AG04450 (cell line): ENCODE measurements around the gene DNM3. TPM values are rescaled to one million over a fixed set of nuclear protein-coding genes. Genes with fewer than 3 reads are reported as not detected.
"Not testable (repeated sequence)": the region's sequence is repeated elsewhere in the genome, so short reads cannot be mapped to it uniquely, and the experiment has no call there.

ENCODE experiments used
- CTCF ChIA-PET: fragments of 300-600, 350-600 bp; formaldehyde crosslinking; extraction: SDS; loops from one replicate; lab custom pipeline; 2022; ENCODE audit warnings: antibody characterized with exemption, inconsistent platforms; lab: Charles Lee
- POLR2A ChIA-PET: fragments of 350-600 bp; formaldehyde crosslinking; extraction: SDS; loops from one replicate; lab custom pipeline; 2021; ENCODE audit warnings: antibody characterized with exemption, inconsistent platforms; lab: Yijun Ruan, JAX
- DNase-seq: peaks from one replicate; pipeline ENCODE4 v3.0.0-alpha.2; 2011; ENCODE audit warnings: low read depth, low spot score
- H3K27ac ChIP-seq: one replicate; pipeline ENCODE4 v1.5.1; 2012; ENCODE audit warnings: low read depth, low read length, control low read depth
- H3K27me3 ChIP-seq: one replicate; pipeline ENCODE4 v1.6.0; 2012; ENCODE audit warnings: low read length; ENCODE audit not compliant: control insufficient read depth, insufficient read depth
- H3K4me3 ChIP-seq: 2 replicates; pipeline ENCODE4 v1.5.1; 2011; ENCODE audit warnings: mild to moderate bottlenecking, low read depth, low read length, control low read depth
- H3K9me3 ChIP-seq: 2 replicates; pipeline ENCODE4 v1.5.1; 2012; ENCODE audit warnings: low read length; ENCODE audit not compliant: control insufficient read depth, insufficient read depth
- polyA plus RNA-seq: library from polyadenylated mRNA; depleted of rRNA; stranded (reverse); fragments of >200 nt; gene quantifications from 2 replicates; pipeline ENCODE4 v1.2.3, GENCODE V29; 2011
- TF ChIP-seq, protein P1 (sequence below): IDR thresholded peaks from 2 replicates; pipeline ENCODE4 v1.5.1; 2011; ENCODE audit warnings: low read depth, low read length, control low read depth, inconsistent platforms

The DNM3 gene
- polyA plus RNA-seq, 1 experiment: 0.37 TPM

DNA sequence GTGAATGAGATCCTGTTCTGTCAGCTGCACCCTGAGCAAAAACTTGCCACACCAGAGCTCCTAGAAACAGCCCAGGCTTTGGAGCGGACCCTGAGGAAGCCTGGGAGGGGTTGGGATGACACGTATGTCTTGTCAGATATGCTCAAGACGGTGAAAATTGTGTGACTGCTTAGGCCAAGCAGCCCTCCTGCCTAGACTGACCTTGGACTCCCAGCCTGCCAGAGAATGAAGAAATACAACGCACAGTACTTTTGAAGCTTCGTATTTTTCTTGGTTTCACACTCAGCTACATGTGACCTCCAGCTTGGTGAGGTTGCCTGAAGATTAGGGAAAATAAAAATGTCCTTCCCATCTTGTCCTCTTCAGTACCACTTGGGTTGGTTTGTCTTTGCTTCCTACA is 44.7 kb upstream of the DNM3 start:
- H3K4me3 ChIP-seq: no peak overlapping the region
- H3K9me3 ChIP-seq: no peaks in the 10 kb centered on the region
- ChIA-PET POLR2A (no interaction called here), CTCF (no interaction called here)
- no peaks in the 10 kb centered on the region for H3K27me3 ChIP-seq
- TF ChIP-seq, protein P1, sequence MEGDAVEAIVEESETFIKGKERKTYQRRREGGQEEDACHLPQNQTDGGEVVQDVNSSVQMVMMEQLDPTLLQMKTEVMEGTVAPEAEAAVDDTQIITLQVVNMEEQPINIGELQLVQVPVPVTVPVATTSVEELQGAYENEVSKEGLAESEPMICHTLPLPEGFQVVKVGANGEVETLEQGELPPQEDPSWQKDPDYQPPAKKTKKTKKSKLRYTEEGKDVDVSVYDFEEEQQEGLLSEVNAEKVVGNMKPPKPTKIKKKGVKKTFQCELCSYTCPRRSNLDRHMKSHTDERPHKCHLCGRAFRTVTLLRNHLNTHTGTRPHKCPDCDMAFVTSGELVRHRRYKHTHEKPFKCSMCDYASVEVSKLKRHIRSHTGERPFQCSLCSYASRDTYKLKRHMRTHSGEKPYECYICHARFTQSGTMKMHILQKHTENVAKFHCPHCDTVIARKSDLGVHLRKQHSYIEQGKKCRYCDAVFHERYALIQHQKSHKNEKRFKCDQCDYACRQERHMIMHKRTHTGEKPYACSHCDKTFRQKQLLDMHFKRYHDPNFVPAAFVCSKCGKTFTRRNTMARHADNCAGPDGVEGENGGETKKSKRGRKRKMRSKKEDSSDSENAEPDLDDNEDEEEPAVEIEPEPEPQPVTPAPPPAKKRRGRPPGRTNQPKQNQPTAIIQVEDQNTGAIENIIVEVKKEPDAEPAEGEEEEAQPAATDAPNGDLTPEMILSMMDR: no peak
- no peak for DNase-seq
- H3K27ac ChIP-seq: no peak overlapping the region

DNA sequence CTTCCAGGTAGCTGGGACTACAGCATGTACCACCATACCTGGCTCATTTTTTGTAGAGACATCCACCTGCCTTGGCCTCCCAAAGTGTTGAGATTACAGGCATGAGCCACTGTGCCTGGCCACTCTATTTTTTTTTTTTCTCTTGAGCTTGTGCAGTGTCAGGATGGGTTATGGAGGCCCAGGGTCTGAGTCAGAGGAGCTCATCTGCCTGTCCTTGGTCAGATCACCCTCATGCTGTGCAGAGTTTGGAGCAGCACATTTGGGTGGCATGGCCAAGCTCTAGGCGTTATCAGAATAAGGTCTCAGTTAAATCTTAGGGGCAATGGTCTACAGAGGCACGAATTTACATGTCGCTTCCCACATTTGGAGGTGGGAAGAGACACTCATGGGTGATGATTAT is 43.0 kb upstream of the DNM3 start:
- CTCF ChIA-PET: interaction anchor here (5.3 to 9.7 kb wide), 2 partner anchors 153 to 187 kb away, joined by 60 to 484 read pairs; no protein-coding TSS in a partner anchor

DNA sequence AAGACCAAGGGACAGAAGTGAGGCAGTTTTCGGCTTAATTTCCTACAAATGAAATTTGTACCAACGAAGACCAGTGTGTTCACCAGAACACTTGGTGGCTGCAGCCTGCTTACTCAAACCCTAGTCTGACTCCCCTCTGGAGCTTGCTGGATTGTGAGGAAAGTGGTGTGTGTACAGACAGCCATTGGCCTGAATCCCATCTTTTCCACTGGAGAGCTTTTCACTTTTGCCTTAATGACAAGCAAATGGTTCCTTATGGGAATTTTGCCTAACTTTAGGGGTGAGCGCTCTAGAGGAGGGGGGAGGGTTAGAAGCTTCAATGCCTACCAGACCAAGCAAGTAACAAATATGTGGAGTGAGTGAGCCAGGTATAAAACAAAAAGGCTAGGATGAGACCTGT is 42.5 kb upstream of the DNM3 start:
- Histone ChIP-seq H3K27ac (no peak overlapping the region), H3K27me3 (no peaks in the 10 kb centered on the region), H3K4me3 (no peak overlapping the region), H3K9me3 (no peaks in the 10 kb centered on the region)
- POLR2A ChIA-PET: interaction anchor here (1.7 kb wide), 1 partner anchor 183 kb away, joined by 4 read pairs; no protein-coding TSS in a partner anchor
- CTCF ChIA-PET: interaction anchor here (0.7 to 9.7 kb wide), 3 partner anchors 94 to 186 kb away, joined by 3 to 484 read pairs (median 60); no protein-coding TSS in a partner anchor
- no peak for DNase-seq
- TF ChIP-seq, protein P1: no peak

More for the DNA sequence above, 43.0 kb upstream of the DNM3 start:
- Histone ChIP-seq H3K4me3 (no peak overlapping the region), H3K27ac (no peak overlapping the region), H3K27me3 (no peaks in the 10 kb centered on the region), H3K9me3 (no peaks in the 10 kb centered on the region)
- no peak for DNase-seq
- TF ChIP-seq, protein P1: no peak
- POLR2A ChIA-PET: interaction anchor here (0.5 kb wide), 1 partner anchor 19 kb away, joined by 5 read pairs; no protein-coding TSS in a partner anchor

DNA sequence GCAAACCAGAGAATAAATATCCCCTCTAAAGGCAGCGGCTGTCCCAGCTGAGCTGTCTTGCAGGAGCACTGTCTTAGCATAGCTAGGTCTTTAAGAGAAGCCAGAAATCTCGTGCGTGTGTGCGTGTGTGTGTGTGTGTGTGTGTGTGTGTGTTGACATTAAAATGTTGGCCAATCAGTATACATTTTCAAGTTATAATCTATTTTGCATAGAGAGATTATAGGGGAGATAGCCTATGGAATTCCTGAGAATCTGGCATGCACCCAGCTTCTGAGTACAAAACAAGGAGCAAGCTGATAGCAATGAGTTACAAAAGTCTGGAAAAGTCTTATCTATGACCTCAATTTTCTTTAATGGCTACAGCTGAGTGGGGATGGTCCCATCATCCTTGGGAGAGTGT is 42.1 kb upstream of the DNM3 start:
- Histone ChIP-seq H3K27me3 (no peaks in the 10 kb centered on the region), H3K9me3 (no peaks in the 10 kb centered on the region), H3K27ac (no peak overlapping the region), H3K4me3 (no peak overlapping the region)
- CTCF ChIA-PET: interaction anchor here (0.7 to 9.7 kb wide), 5 partner anchors 13 to 186 kb away, joined by 3 to 484 read pairs (median 19); no protein-coding TSS in a partner anchor
- POLR2A ChIA-PET: interaction anchor here (1.7 kb wide), 1 partner anchor 183 kb away, joined by 4 read pairs; no protein-coding TSS in a partner anchor
- no peak for DNase-seq
- TF ChIP-seq, protein P1: no peak

DNA sequence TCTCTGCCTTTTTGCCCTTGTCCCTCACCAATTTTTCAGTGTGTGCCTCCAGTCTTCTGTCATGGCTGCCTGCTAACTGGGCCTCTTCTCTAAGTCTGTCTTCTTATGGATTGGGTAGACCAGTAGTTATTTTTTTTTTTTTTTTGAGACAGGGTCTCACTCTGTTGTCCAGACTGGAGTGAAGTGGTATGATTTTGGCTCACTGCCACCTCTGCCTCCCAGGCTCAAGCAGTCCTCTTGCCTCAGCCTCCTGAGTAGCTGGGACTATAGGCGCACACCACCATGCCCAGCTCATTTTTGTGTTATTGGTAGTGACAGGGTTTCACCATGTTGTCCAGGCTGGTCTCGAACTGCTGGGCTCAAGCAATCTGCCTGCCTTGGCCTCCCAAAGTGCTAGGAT is 41.6 kb upstream of the DNM3 start:
- H3K27ac ChIP-seq, H3K27me3 ChIP-seq, H3K4me3 ChIP-seq, H3K9me3 ChIP-seq, DNase-seq: not testable (repeated sequence)
- ChIA-PET CTCF (interaction anchor here (0.7 to 9.7 kb wide), 13 partner anchors 10 to 380 kb away, joined by 3 to 484 read pairs (median 6); partner anchors contain the start of gene METTL13), POLR2A (interaction anchor here (1.7 kb wide), 1 partner anchor 182 kb away, joined by 4 read pairs; no protein-coding TSS in a partner anchor)
